K562 (cell line): ENCODE data around the gene PLS1. TPM values are rescaled to one million over a fixed set of nuclear protein-coding genes. Genes with fewer than 3 reads are reported as not detected.

ENCODE experiments used
- ATAC-seq: fragments of 200-7000 bp; cut with Tn5 transposase; 3 replicates; pipeline ENCODE4 v1.9.1; 2020; ENCODE audit warnings: moderate library complexity
- BruUV-seq: library from RNA; stranded (reverse); fragments of 400-500 nt; replicated peaks from 2 replicates; lab custom pipeline; 2021; lab: Mats Ljungman, UMichigan
- CTCF ChIA-PET: fragments of 300-600 bp; formaldehyde crosslinking; extraction: SDS; loops from one replicate; lab custom pipeline; 2021; ENCODE audit warnings: low intra/inter-chr PET ratio; lab: Yijun Ruan, JAX
- POLR2A ChIA-PET: fragments of 300-600, 350-650 bp; sonication (Branson Sonifier 250); formaldehyde crosslinking; extraction: SDS; loops from one replicate; lab custom pipeline; 2021; ENCODE audit warnings: antibody characterized with exemption, inconsistent platforms; lab: Yijun Ruan, JAX
- DNase-seq, 4 experiments: peaks; one replicate each; pipeline versions ENCODE4 v3.0.0 to v3.0.0-alpha.2; 2011 to 2018; ENCODE audit warnings: low spot score in 3 of 4, mixed read lengths in 3 of 4; ENCODE audit errors: extremely low read depth in 1 of 4
- FAIRE-seq: peaks from 2 replicates; lab custom pipeline; 2011; peaks lifted over from hg19 to GRCh38; lab: Jason Lieb, UNC
- H2AFZ ChIP-seq: 2 replicates; pipeline ENCODE4 v1.6.0; 2011; ENCODE audit warnings: low read depth, low read length, control low read depth, inconsistent platforms
- H3K27ac ChIP-seq: fragments of 200-600 bp; 3 replicates; pipeline ENCODE4 v1.8.0; 2011; ENCODE audit warnings: low read depth, mild to moderate bottlenecking, control low read depth, inconsistent platforms, low read length, moderate library complexity, mixed read lengths; ENCODE audit errors: extremely low read depth
- H3K27me3 ChIP-seq, 2 experiments: fragments of 300-600 bp in 1 of 2; 2 replicates in 1 of 2; 3 replicates in 1 of 2; pipeline versions ENCODE4 v1.6.0 to v1.8.0; 2011; ENCODE audit warnings: inconsistent platforms in 2 of 2, low read length in 2 of 2, mild to moderate bottlenecking in 1 of 2, mixed read lengths in 1 of 2, moderate library complexity in 1 of 2; ENCODE audit not compliant: control insufficient read depth in 2 of 2, insufficient read depth in 2 of 2
- H3K36me3 ChIP-seq: fragments of 300-600 bp; 3 replicates; pipeline ENCODE4 v1.8.0; 2011; ENCODE audit warnings: mild to moderate bottlenecking, low read length, inconsistent platforms; ENCODE audit not compliant: control insufficient read depth, insufficient read depth
- H3K4me1 ChIP-seq, 2 experiments: fragments of 200-600 bp in 1 of 2; replicated peaks in 1 of 2; 2 replicates in 1 of 2; 3 replicates in 1 of 2; pipeline versions ENCODE4 v1.5.1 to v1.8.0; 2011; ENCODE audit warnings: inconsistent platforms in 2 of 2, low read length in 2 of 2, mild to moderate bottlenecking in 1 of 2, mixed read lengths in 1 of 2, moderate library complexity in 1 of 2; ENCODE audit not compliant: control insufficient read depth in 2 of 2, insufficient read depth in 2 of 2
- H3K4me2 ChIP-seq: 2 replicates; pipeline ENCODE4 v1.6.1; 2011; ENCODE audit warnings: low read length, control low read depth, inconsistent platforms, mixed read lengths; ENCODE audit not compliant: insufficient read depth
- H3K4me3 ChIP-seq: fragments of 200-600 bp; sonication (generic), shearing (Covaris generic); 2 replicates; pipeline ENCODE4 v1.5.1; 2016; ENCODE audit warnings: control low read depth, inconsistent platforms
- H3K79me2 ChIP-seq: fragments of 200-600 bp; 3 replicates; pipeline ENCODE4 v1.8.0; 2011; ENCODE audit warnings: low read length, inconsistent platforms; ENCODE audit not compliant: control insufficient read depth, insufficient read depth
- H3K9ac ChIP-seq, 2 experiments: 2 replicates each; pipeline versions ENCODE4 v1.6.0 to v1.6.1; 2011; ENCODE audit warnings: low read depth in 2 of 2, low read length in 2 of 2, control low read depth in 1 of 2, inconsistent platforms in 1 of 2, mild to moderate bottlenecking in 1 of 2, mixed read lengths in 1 of 2; ENCODE audit not compliant: insufficient read depth in 1 of 2
- H3K9me1 ChIP-seq: one replicate; pipeline ENCODE4 v1.6.0; 2011; ENCODE audit warnings: inconsistent platforms, mild to moderate bottlenecking, low read length, moderate library complexity; ENCODE audit not compliant: control insufficient read depth, insufficient read depth
- H3K9me3 ChIP-seq: replicated peaks from 2 replicates; pipeline ENCODE4 v1.5.1; 2011; ENCODE audit warnings: low read depth, low read length, inconsistent platforms; ENCODE audit not compliant: control insufficient read depth, insufficient read depth
- H4K20me1 ChIP-seq: replicated peaks from 2 replicates; pipeline ENCODE4 v1.6.1; 2011; ENCODE audit warnings: low read length, inconsistent platforms, mixed read lengths; ENCODE audit not compliant: control insufficient read depth, insufficient read depth
- FOXK1 ChIP-seq: sonication (generic); formaldehyde crosslinking; IDR thresholded peaks from 2 replicates; pipeline ENCODE4 v1.8.0; 2022; ENCODE audit warnings: missing genetic modification reagents, mild to moderate bottlenecking, borderline replicate concordance
- HES1 ChIP-seq: fragments of 450-650 bp; IDR thresholded peaks from 2 replicates; pipeline ENCODE4 v1.6.1; 2016; ENCODE audit warnings: low read depth, mild to moderate bottlenecking, moderate library complexity
- HSF4 ChIP-seq: fragments of 250-450 bp; sonication (Bioruptor Pico); IDR thresholded peaks from 2 replicates; pipeline ENCODE4 v2.1.2; 2022; ENCODE audit warnings: mild to moderate bottlenecking, moderate library complexity, borderline replicate concordance
- MAFK ChIP-seq: IDR thresholded peaks from 2 replicates; pipeline ENCODE4 v1.6.1; 2011; ENCODE audit warnings: low read length, improper control_type of control experiment
- RFX1 ChIP-seq: fragments of 450-650 bp; IDR thresholded peaks from 2 replicates; pipeline ENCODE4 v1.6.1; 2016; ENCODE audit warnings: mild to moderate bottlenecking, moderate library complexity
- WGBS: fragments of 100-300 bp; shearing (Covaris generic); methylation state at CpG from one replicate; pipeline ENCODE4 v1.1.6; 2016; ENCODE audit warnings: low coverage, mixed read lengths; ENCODE audit not compliant: insufficient coverage; ENCODE audit errors: missing lambda C conversion rate; 5-methylcytosine and 5-hydroxymethylcytosine counted together
- in situ Hi-C: fragments of 300-500 bp; cut with MboI; formaldehyde crosslinking; loops from 4 replicates; pipeline ENCODE4 v1.15.0; 2018; ENCODE audit warnings: inconsistent platforms, mixed read lengths
- intact Hi-C: fragments of 100-400 bp; cut with micrococcal nuclease; formaldehyde crosslinking; loops from 2 replicates; pipeline ENCODE4 v1.14.2; 2022
- polyA plus RNA-seq, 8 experiments: library from polyadenylated mRNA; depleted of rRNA in 4 of 8; stranded (reverse) in 5 of 8; unstranded in 3 of 8; fragments of >200 nt; fragmentation: Nextera tagmentation in 2 of 8; fragmentation: Illumina TruSeq in 1 of 8; extraction: Ambion mirVana in 2 of 8; extraction: Trizol in 1 of 8; gene quantifications; 2 replicates each; pipeline versions ENCODE4 v1.2.1 to v1.2.3, GENCODE V29; 2011 to 2014; ENCODE audit warnings: inconsistent platforms in 1 of 8, missing spikeins in 1 of 8
- total RNA-seq, 7 experiments: library from RNA; depleted of rRNA in 6 of 7; stranded (reverse); fragments of >200 nt in 6 of 7; fragmentation: Illumina TruSeq in 2 of 7; extraction: Trizol in 2 of 7; gene quantifications; 2 replicates each; pipeline versions ENCODE4 v1.2.1 to v1.2.3, GENCODE V29; 2011 to 2021; ENCODE audit warnings: low replicate concordance in 1 of 7

PLS1 gene
- total and polyA plus RNA-seq, 9 of the 15 experiments (the other 6 are each of a cell fraction or from before 2014, with no cell fraction given): 6.1 to 21.3 (median 13.0) TPM

DNA sequence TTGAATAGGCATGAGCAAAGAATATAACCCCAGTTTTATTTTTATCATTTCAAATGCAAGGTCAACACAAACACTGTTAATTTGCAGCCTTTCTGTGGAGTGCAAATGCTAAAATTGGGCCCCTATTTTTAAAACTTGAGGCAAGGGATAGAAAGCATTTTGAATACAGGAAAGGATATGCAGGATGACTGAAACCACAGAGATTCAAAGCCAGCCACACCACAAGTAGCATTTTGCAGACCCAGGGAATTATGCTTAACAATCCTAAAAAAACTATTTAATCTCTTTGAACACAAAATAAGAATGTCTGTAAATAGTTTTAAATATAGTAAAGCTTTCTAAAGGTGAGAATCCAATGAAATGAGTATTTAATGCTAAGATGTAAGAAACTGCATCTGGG, 64.7 kb downstream of the PLS1 start (continued):
- TF ChIP-seq HES1 (no peak), FOXK1 (CRISPR knock-in tag) (no peak)

GRCh38 chr3:142663865-142664264, 67.7 kb downstream of the PLS1 start:
- Histone ChIP-seq H3K79me2 (no peaks in the 10 kb centered on the region), H3K9me3 (no peaks in the 10 kb centered on the region), H3K4me2 (no peak overlapping the region), H4K20me1 (no peaks in the 10 kb centered on the region), H3K4me3 (no peak overlapping the region), H3K27ac (no peak overlapping the region), H3K9ac (no peak overlapping the region), H3K4me1 (no peaks in the 10 kb centered on the region), H2AFZ (no peak overlapping the region), H3K9me1 (no peaks in the 10 kb centered on the region)
- DNase-seq: no peak
- in situ Hi-C loops: no loop called here
- 9% methylated on average over 1 of the region's 1 CpG for WGBS
- ATAC-seq: no peak
- BruUV-seq: no TSS peak
- ChIA-PET POLR2A (interaction anchor here (1.1 kb wide), 1 partner anchor 60 kb away, joined by 3 read pairs; the partner anchor contains the start of gene TRPC1), CTCF (no interaction called here)
- intact Hi-C loops: no loop called here
- TF ChIP-seq HSF4 (CRISPR knock-in tag): no peak
- TF ChIP-seq MAFK: no peak
- TF ChIP-seq RFX1: peak; percentile 13; the same call in 1 of the 2 replicates
- TF ChIP-seq, all 486 proteins: peak for 1
- Histone ChIP-seq H3K27me3 (no peaks in the 10 kb centered on the region), H3K36me3 (peaks cover 4% of the 10 kb centered on the region; the same call in 1 of the 3 replicates)
- no peak for FAIRE-seq
